Measurements from ENCODE around the gene SSTR4.

SSTR4 gene

GRCh38 chr20:23035731-23036130 lies 619 bp downstream of the SSTR4 start:
- no peak for TF ChIP-seq POLR2AphosphoS5 (IDR thresholded peaks at IDR 0.05; ENCODE audit: low read depth, low read length)
- no peak for TF ChIP-seq FOXP2 (optimal IDR thresholded peaks at IDR 0.05; ENCODE audit: borderline replicate concordance, extremely low read depth, extremely low read length, insufficient read depth)

- TF ChIP-seq POLR2AphosphoS5 (IDR thresholded peaks at IDR 0.05; ENCODE audit: low read depth, low read length) (no peak), TAF1 (IDR thresholded peaks at IDR 0.05; ENCODE audit: borderline replicate concordance, insufficient read depth, low read length) (no peak), FOXP2 (optimal IDR thresholded peaks at IDR 0.05; ENCODE audit: borderline replicate concordance, extremely low read depth, extremely low read length, insufficient read depth) (no peak), SIN3A (IDR thresholded peaks at IDR 0.05; ENCODE audit: borderline replicate concordance, insufficient read depth, low read length) (no peak), REST (IDR thresholded peaks at IDR 0.05; ENCODE audit: insufficient read depth in 1 of 2, low read depth in 2 of 2, low read length in 2 of 2) (no peak)
These were observed 1.3 kb downstream of the SSTR4 start for GRCh38 chr20:23036371-23036770.

GRCh38 chr20:23037017-23037481 lies 1.9 kb downstream of the SSTR4 start:
- TF ChIP-seq TAF1 (IDR thresholded peaks at IDR 0.05; ENCODE audit: borderline replicate concordance, insufficient read depth, low read length) (no peak), REST (IDR thresholded peaks at IDR 0.05; ENCODE audit: insufficient read depth in 1 of 2, low read depth in 2 of 2, low read length in 2 of 2) (no peak), POLR2AphosphoS5 (IDR thresholded peaks at IDR 0.05; ENCODE audit: low read depth, low read length) (no peak)

- TF ChIP-seq POLR2AphosphoS5 (IDR thresholded peaks at IDR 0.05; ENCODE audit: low read depth, low read length) (no peak), SIN3A (IDR thresholded peaks at IDR 0.05; ENCODE audit: borderline replicate concordance, insufficient read depth, low read length) (no peak), FOXP2 (optimal IDR thresholded peaks at IDR 0.05; ENCODE audit: borderline replicate concordance, extremely low read depth, extremely low read length, insufficient read depth) (no peak), TAF1 (IDR thresholded peaks at IDR 0.05; ENCODE audit: borderline replicate concordance, insufficient read depth, low read length) (no peak), REST (IDR thresholded peaks at IDR 0.05; ENCODE audit: insufficient read depth in 1 of 2, low read depth in 2 of 2, low read length in 2 of 2) (no peak)
These were observed 4.2 kb downstream of the SSTR4 start for GRCh38 chr20:23039136-23039875.

GRCh38 chr20:23039885-23040508 lies 4.9 kb downstream of the SSTR4 start:
- TF ChIP-seq TAF1 (IDR thresholded peaks at IDR 0.05; ENCODE audit: borderline replicate concordance, insufficient read depth, low read length), result no peak
- TF ChIP-seq SIN3A (IDR thresholded peaks at IDR 0.05; ENCODE audit: borderline replicate concordance, insufficient read depth, low read length), result no peak
- no peak for TF ChIP-seq FOXP2 (optimal IDR thresholded peaks at IDR 0.05; ENCODE audit: borderline replicate concordance, extremely low read depth, extremely low read length, insufficient read depth)
- TF ChIP-seq REST (IDR thresholded peaks at IDR 0.05; ENCODE audit: insufficient read depth in 1 of 2, low read depth in 2 of 2, low read length in 2 of 2), result no peak
- TF ChIP-seq POLR2AphosphoS5 (IDR thresholded peaks at IDR 0.05; ENCODE audit: low read depth, low read length), result no peak
